HepG2 (cell line): Measurements from ENCODE around the gene RHOBTB3. TPM values are rescaled to one million over a fixed set of nuclear protein-coding genes. Genes with fewer than 3 reads are reported as not detected.
A peak's percentile ranks its signal among the peaks of the same experiment; 100 is the strongest.

Experiments used
- CCDC6 ChIP-seq: sonication (generic); formaldehyde crosslinking; IDR thresholded peaks from 2 replicates; pipeline ENCODE4 v1.8.1; 2022; ENCODE audit warnings: mild to moderate bottlenecking, missing genetic modification reagents, moderate library complexity
- HOXA5 ChIP-seq: sonication (generic); formaldehyde crosslinking; IDR thresholded peaks from 2 replicates; pipeline ENCODE4 v1.4.0; 2020; ENCODE audit warnings: missing genetic modification reagents
- KAT2B ChIP-seq: fragments of 150-350 bp; IDR thresholded peaks from 2 replicates; pipeline ENCODE4 v1.6.1; 2014; ENCODE audit warnings: low read depth, low read length, borderline replicate concordance
- KLF12 ChIP-seq: sonication (generic); formaldehyde crosslinking; IDR thresholded peaks from 2 replicates; pipeline ENCODE4 v1.4.0; 2020; ENCODE audit warnings: missing genetic modification reagents, borderline replicate concordance
- MAX ChIP-seq: IDR thresholded peaks from 2 replicates; pipeline ENCODE4 v1.6.1; 2012; ENCODE audit warnings: inconsistent platforms
- MED1 ChIP-seq: sonication (generic); formaldehyde crosslinking; IDR thresholded peaks from 2 replicates; pipeline ENCODE4 v1.4.0; 2020; ENCODE audit warnings: missing genetic modification reagents
- MIER2 ChIP-seq: IDR thresholded peaks from 2 replicates; pipeline ENCODE4 v1.6.1; 2016; ENCODE audit warnings: missing biosample characterization, missing genetic modification reagents
- PBX2 ChIP-seq: IDR thresholded peaks from 2 replicates; pipeline ENCODE4 v1.6.1; 2016; ENCODE audit warnings: control low read depth
- PHB2 ChIP-seq: fragments of 450-650 bp; IDR thresholded peaks from 2 replicates; pipeline ENCODE4 v1.6.1; 2018; ENCODE audit not compliant: partially characterized antibody
- PITX1 ChIP-seq: sonication (generic); formaldehyde crosslinking; IDR thresholded peaks from 2 replicates; pipeline ENCODE4 v1.5.1; 2020; ENCODE audit warnings: mild to moderate bottlenecking, missing genetic modification reagents
- SMARCC2 ChIP-seq: fragments of 450-650 bp; IDR thresholded peaks from 2 replicates; pipeline ENCODE4 v1.6.1; 2017; ENCODE audit warnings: antibody characterized with exemption, mild to moderate bottlenecking
- SOX6 ChIP-seq, 2 experiments: fragments of 450-650 bp in 1 of 2; sonication (generic) in 1 of 2; formaldehyde crosslinking in 1 of 2; IDR thresholded peaks; 2 replicates each; pipeline versions ENCODE4 v1.4.0 to v1.6.1; 2017 to 2020; ENCODE audit warnings: antibody characterized with exemption in 1 of 2, mild to moderate bottlenecking in 1 of 2, missing genetic modification reagents in 1 of 2
- SSRP1 ChIP-seq: IDR thresholded peaks from 2 replicates; pipeline ENCODE4 v1.6.1; 2016; ENCODE audit warnings: control low read depth
- STAG1 ChIP-seq: sonication (generic); formaldehyde crosslinking; IDR thresholded peaks from 2 replicates; pipeline ENCODE4 v1.4.0; 2020; ENCODE audit warnings: missing genetic modification reagents
- ZBTB46 ChIP-seq: sonication (generic); formaldehyde crosslinking; IDR thresholded peaks from 2 replicates; pipeline ENCODE4 v1.4.0; 2020; ENCODE audit warnings: mild to moderate bottlenecking, missing genetic modification reagents, borderline replicate concordance
- ZFP36L1 ChIP-seq: sonication (generic); formaldehyde crosslinking; IDR thresholded peaks from 2 replicates; pipeline ENCODE4 v1.8.0; 2022; ENCODE audit warnings: mild to moderate bottlenecking, missing genetic modification reagents, moderate library complexity
- ZFY ChIP-seq: sonication (generic); formaldehyde crosslinking; IDR thresholded peaks from 2 replicates; pipeline ENCODE4 v1.4.0; 2020; ENCODE audit warnings: missing genetic modification reagents
- ZNF232 ChIP-seq: sonication (generic); formaldehyde crosslinking; IDR thresholded peaks from 2 replicates; pipeline ENCODE4 v1.4.0; 2020; ENCODE audit warnings: missing genetic modification reagents, borderline replicate concordance
- ZNF574 ChIP-seq: sonication (generic); formaldehyde crosslinking; IDR thresholded peaks from 2 replicates; pipeline ENCODE4 v1.4.0; 2020; ENCODE audit warnings: missing genetic modification reagents
- ZNF75D ChIP-seq: sonication (generic); formaldehyde crosslinking; IDR thresholded peaks from 2 replicates; pipeline ENCODE4 v1.8.1; 2023; ENCODE audit warnings: missing genetic modification reagents, mild to moderate bottlenecking, borderline replicate concordance
- ZNF770 ChIP-seq: sonication (generic); formaldehyde crosslinking; IDR thresholded peaks from 2 replicates; pipeline ENCODE4 v1.5.0; 2020; ENCODE audit warnings: mild to moderate bottlenecking, missing genetic modification reagents
- ZSCAN21 ChIP-seq: sonication (generic); formaldehyde crosslinking; IDR thresholded peaks from 2 replicates; pipeline ENCODE4 v1.8.0; 2022; ENCODE audit warnings: mild to moderate bottlenecking, missing genetic modification reagents, moderate library complexity, borderline replicate concordance
- polyA plus RNA-seq, 8 experiments: library from polyadenylated mRNA; depleted of rRNA in 3 of 8; stranded (reverse) in 7 of 8; unstranded in 1 of 8; fragments of >200 nt; fragmentation: Illumina TruSeq in 4 of 8; extraction: Trizol in 4 of 8; gene quantifications; 2 replicates each; pipeline versions ENCODE4 v1.2.1 to v1.2.3, GENCODE V29; 2011 to 2016; ENCODE audit warnings: low read depth in 4 of 8, missing spikeins in 1 of 8, mixed read lengths in 1 of 8; ENCODE audit not compliant: insufficient read depth in 1 of 8
- total RNA-seq, 5 experiments: library from RNA; depleted of rRNA; stranded (reverse); fragments of >200 nt; fragmentation: Illumina TruSeq; extraction: Trizol; gene quantifications; 2 replicates each; pipeline ENCODE4 v1.2.3, GENCODE V29; 2016; ENCODE audit warnings: low read depth in 1 of 5

Gene RHOBTB3
- total and polyA plus RNA-seq, 2 of the 13 experiments (the other 11 are each of a cell fraction or from before 2014, with no cell fraction given), result 31.6 to 35.4 TPM

- TF ChIP-seq ZBTB46, result no peak
- peak; percentile 16; the same call in 1 of the 2 replicates for TF ChIP-seq ZNF232 (CRISPR knock-in tag)
- TF ChIP-seq PITX1 (CRISPR knock-in tag), result peak; percentile 78; the same call in 1 of the 2 replicates
- peak; percentile 53; the same call in 1 of the 2 replicates for TF ChIP-seq ZFY (CRISPR knock-in tag)
- TF ChIP-seq ZNF75D (CRISPR knock-in tag), result no peak
- 0 out of 2 replicates have a peak, but pooled peaks have one; percentile 25 for TF ChIP-seq HOXA5
- peak; percentile 72; the same call in 1 of the 2 replicates for TF ChIP-seq MAX
- TF ChIP-seq ZNF770 (CRISPR knock-in tag), result peak; percentile 71
- 0 out of 2 replicates have a peak, but pooled peaks have one; percentile 67 for TF ChIP-seq ZFP36L1
- TF ChIP-seq PHB2, result no peak
- no peak for TF ChIP-seq CCDC6 (CRISPR knock-in tag)
- 0 out of 2 replicates have a peak, but pooled peaks have one; percentile 44 for TF ChIP-seq PBX2 (CRISPR knock-in tag)
- TF ChIP-seq MIER2 (CRISPR knock-in tag), result 0 out of 2 replicates have a peak, but pooled peaks have one; percentile 25
- peak; percentile 60 for TF ChIP-seq MED1 (CRISPR knock-in tag)
- TF ChIP-seq STAG1 (CRISPR knock-in tag), result peak; percentile 95
- TF ChIP-seq SOX6 (IDR thresholded peaks at IDR 0.05), result no peak
- TF ChIP-seq SOX6 (CRISPR knock-in tag; IDR thresholded peaks at IDR 0.05), result peak; percentile 25; the same call in 1 of the 2 replicates
- TF ChIP-seq KLF12 (CRISPR knock-in tag), result no peak
- TF ChIP-seq SMARCC2, result no peak
- TF ChIP-seq SSRP1, result peak; percentile 81; the same call in 1 of the 2 replicates
- TF ChIP-seq ZSCAN21, result peak; percentile 54; the same call in 1 of the 2 replicates
- TF ChIP-seq KAT2B, result no peak
- 0 out of 2 replicates have a peak, but pooled peaks have one; percentile 22 for TF ChIP-seq ZNF574 (CRISPR knock-in tag)
These were observed 111.9 kb downstream of the RHOBTB3 start (continued) for GRCh38 chr5:95842854-95843544.
